Prostate gland (tissue), 2 donors: ENCODE results near the gene CELF1. TPM values are rescaled to one million over a fixed set of nuclear protein-coding genes. Genes with fewer than 3 reads are reported as not detected.
A peak's percentile ranks its signal among the peaks of the same experiment; 100 is the strongest.
"Not testable (repeated sequence)": the region's sequence is repeated elsewhere in the genome, so short reads cannot be mapped to it uniquely, and the experiment has no call there.

Source experiments
- DNase-seq: peaks from one replicate; pipeline ENCODE4 v3.0.0-alpha.2; 2019; ENCODE audit warnings: low spot score
- H3K27ac ChIP-seq, 2 donors: fragments of 200-600 bp; sonication (generic); 2 replicates each; pipeline ENCODE4 v1.5.1; 2017 to 2019
- H3K27me3 ChIP-seq: fragments of 200-600 bp; sonication (generic); replicated peaks from 2 replicates; pipeline ENCODE4 v1.5.1; 2019; ENCODE audit not compliant: insufficient read depth
- H3K36me3 ChIP-seq, 2 donors: fragments of 200-600 bp; sonication (generic); 1 replicate in 1 of 2; 2 replicates in 1 of 2; pipeline versions ENCODE4 v1.5.1 to v1.8.1; 2017 to 2019
- H3K4me1 ChIP-seq: fragments of 200-600 bp; sonication (generic); replicated peaks from 2 replicates; pipeline ENCODE4 v1.5.1; 2019
- H3K4me3 ChIP-seq, 2 donors: fragments of 200-600 bp; sonication (generic); 2 replicates each; pipeline ENCODE4 v1.5.1; 2017 to 2019
- H3K9me3 ChIP-seq: fragments of 200-600 bp; sonication (generic); 2 replicates; pipeline ENCODE4 v1.5.1; 2017
- POLR2A ChIP-seq: fragments of 450-650 bp; IDR thresholded peaks from one replicate; pipeline ENCODE4 v1.6.1; 2016; ENCODE audit warnings: antibody characterized with exemption, mild to moderate bottlenecking
- POLR2AphosphoS5 ChIP-seq: sonication (generic); formaldehyde crosslinking; IDR thresholded peaks from one replicate; pipeline ENCODE4 v1.6.1; 2017; ENCODE audit warnings: antibody characterized with exemption
- WGBS: methylation state at CpG from one replicate; pipeline ENCODE4 v1.1.5; 2018; 5-methylcytosine and 5-hydroxymethylcytosine counted together
- intact Hi-C: fragments of 100-400 bp; cut with DNase I; formaldehyde crosslinking; loops from one replicate; pipeline ENCODE4 v1.14.2; 2022
- total RNA-seq, 2 donors: library from RNA; depleted of rRNA; stranded (reverse); fragments of >200 nt; gene quantifications; one replicate each; pipeline ENCODE4 v1.1.0, GENCODE V29; 2016
- TF ChIP-seq, protein P1 (sequence below), 4 experiments: fragments of 200-600 bp in 2 of 4; fragments of 450-650 bp in 2 of 4; sonication (generic) in 2 of 4; IDR thresholded peaks; 1 replicate in 3 of 4; 2 replicates in 1 of 4; pipeline ENCODE4 v1.5.1; 2016 to 2019; ENCODE audit warnings: antibody characterized with exemption in 4 of 4, mild to moderate bottlenecking in 2 of 4, moderate library complexity in 2 of 4

CELF1 gene
- total RNA-seq, 2 donors from 2014 or later = 68.9 to 134 TPM

DNA sequence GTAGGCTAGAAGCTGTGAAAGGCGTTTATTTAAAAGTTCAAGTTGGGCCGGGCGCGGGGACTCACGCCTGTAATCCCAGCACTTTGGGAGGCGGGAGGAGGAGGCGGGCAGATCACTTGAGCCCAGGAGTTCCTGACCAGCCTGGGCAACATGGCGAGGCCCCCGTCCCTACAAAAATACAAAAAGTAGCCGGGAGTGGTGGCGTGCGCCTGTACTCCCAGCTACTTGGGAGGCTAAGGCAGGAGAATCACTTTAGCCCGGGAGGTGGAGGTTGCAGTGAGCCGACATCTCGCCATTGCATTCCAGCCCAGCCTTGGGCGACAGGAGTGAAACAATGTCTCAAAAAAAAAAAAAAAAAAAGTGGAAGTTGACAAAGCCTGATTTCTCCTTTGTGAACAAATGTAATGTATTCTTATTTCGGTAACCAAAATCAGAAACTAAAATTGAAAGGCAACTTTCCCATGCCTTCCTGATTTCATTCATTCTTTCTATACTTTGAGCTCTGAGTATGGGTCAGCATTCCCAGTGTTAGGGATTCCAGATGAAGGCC, 13.3 kb upstream of the CELF1 start:
- Histone ChIP-seq H3K4me3 (peak overlapping the region; percentile 84 to 86), H3K9me3 (no peaks in the 10 kb centered on the region), H3K4me1 (no peaks in the 10 kb centered on the region), H3K27ac (peak overlapping the region; percentile 79 to 80), H3K27me3 (no peaks in the 10 kb centered on the region), H3K36me3 (no peaks in the 10 kb centered on the region)
- WGBS = 36% methylated on average over 17 of the region's 17 CpGs
- no peak for DNase-seq
- intact Hi-C loops = no loop called here
- TF ChIP-seq, protein P1, sequence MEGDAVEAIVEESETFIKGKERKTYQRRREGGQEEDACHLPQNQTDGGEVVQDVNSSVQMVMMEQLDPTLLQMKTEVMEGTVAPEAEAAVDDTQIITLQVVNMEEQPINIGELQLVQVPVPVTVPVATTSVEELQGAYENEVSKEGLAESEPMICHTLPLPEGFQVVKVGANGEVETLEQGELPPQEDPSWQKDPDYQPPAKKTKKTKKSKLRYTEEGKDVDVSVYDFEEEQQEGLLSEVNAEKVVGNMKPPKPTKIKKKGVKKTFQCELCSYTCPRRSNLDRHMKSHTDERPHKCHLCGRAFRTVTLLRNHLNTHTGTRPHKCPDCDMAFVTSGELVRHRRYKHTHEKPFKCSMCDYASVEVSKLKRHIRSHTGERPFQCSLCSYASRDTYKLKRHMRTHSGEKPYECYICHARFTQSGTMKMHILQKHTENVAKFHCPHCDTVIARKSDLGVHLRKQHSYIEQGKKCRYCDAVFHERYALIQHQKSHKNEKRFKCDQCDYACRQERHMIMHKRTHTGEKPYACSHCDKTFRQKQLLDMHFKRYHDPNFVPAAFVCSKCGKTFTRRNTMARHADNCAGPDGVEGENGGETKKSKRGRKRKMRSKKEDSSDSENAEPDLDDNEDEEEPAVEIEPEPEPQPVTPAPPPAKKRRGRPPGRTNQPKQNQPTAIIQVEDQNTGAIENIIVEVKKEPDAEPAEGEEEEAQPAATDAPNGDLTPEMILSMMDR (IDR thresholded peaks at IDR 0.05) = no peak
- no peak for TF ChIP-seq POLR2A
- no peak for TF ChIP-seq POLR2AphosphoS5

DNA sequence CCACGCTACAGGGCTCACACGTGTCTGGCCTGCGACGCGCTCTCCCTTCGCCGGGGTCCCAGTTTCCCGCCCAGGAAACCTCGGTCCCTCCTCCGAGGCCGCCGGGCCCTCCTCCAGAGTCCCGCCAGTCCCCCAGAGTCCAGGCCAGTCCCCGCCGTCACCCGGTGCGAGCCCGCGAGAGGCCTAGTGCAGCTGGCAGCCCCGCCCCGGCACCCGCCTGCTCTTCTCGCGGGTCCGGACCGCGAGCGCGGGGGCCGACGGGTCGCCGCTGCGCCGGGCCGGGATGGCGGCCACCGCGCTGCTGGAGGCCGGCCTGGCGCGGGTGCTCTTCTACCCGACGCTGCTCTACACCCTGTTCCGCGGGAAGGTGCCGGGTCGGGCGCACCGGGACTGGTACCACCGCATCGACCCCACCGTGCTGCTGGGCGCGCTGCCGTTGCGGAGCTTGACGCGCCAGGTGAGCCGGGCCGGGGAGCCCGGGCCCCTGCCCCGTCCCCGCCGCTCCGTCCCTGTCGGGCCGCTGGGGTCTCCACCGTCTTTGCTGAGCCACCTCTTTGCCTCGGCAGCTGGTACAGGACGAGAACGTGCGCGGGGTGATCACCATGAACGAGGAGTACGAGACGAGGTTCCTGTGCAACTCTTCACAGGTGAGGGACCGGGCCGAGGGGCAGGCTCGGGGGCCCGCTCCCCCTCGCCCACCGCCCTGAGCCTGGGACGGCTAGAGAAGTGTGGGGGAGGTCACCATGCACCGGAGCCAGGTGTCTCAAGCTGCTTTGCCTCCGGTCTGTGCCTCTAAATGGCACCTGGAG, 12.6 kb upstream of the CELF1 start, which contains the start of gene PTPMT1:
PTPMT1 (plus strand) TSS at position 260 of the 809 bp plus-strand sequence; CDS start at position 284, 24 bp downstream.
- peak within 1 kb of the TSS; percentile 84 to 86 for H3K4me3 ChIP-seq
- TF ChIP-seq POLR2A (no peak), POLR2AphosphoS5 (no peak)
- TF ChIP-seq, protein P1 (IDR thresholded peaks at IDR 0.05) = no peak
- peak; percentile 33 for DNase-seq
- intact Hi-C loops = no loop called here
- no peaks in the 10 kb centered on the region for H3K9me3 ChIP-seq
- no peaks in the 10 kb centered on the region for H3K27me3 ChIP-seq
- H3K36me3 ChIP-seq = no peaks in the 10 kb centered on the region
- peak within 1 kb of the TSS; percentile 79 to 80 for H3K27ac ChIP-seq
- WGBS = 1% methylated on average over 51 of the region's 86 CpGs
- no peaks in the 10 kb centered on the region for H3K4me1 ChIP-seq

DNA sequence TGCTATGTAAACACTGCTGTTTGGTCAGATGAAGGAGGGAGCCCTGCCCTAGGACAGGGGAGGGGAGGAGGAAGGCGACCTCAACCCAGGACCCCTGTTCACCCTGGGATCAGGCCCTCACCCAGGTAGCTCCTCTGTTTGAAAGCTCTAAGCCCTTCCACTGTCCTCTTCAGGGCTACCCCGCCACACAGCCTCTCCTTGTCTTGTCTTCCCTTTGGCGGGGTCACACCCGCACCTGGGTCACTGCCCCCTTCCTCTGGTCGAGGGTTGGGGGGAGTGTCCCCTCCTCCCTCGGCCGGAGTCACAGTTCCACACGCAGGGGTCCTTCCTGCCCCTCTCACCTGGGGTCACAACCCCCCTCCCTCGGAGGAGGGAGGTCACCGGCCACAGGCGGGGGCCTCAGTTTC, 12.0 kb upstream of the CELF1 start:
- H3K9me3 ChIP-seq = no peaks in the 10 kb centered on the region
- no peak for DNase-seq
- no peak for TF ChIP-seq POLR2AphosphoS5
- TF ChIP-seq POLR2A = no peak
- TF ChIP-seq, protein P1 (IDR thresholded peaks at IDR 0.05) = no peak
- peak overlapping the region; percentile 79 to 80 for H3K27ac ChIP-seq
- no peaks in the 10 kb centered on the region for H3K36me3 ChIP-seq
- H3K27me3 ChIP-seq = no peaks in the 10 kb centered on the region
- no peaks in the 10 kb centered on the region for H3K4me1 ChIP-seq
- intact Hi-C loops = no loop called here
- 17% methylated on average over 11 of the region's 11 CpGs for WGBS
- H3K4me3 ChIP-seq = peak overlapping the region; percentile 84 to 86

GRCh38 chr11:47564366-47564765, 11.4 kb upstream of the CELF1 start:
- H3K4me1 ChIP-seq, H3K36me3 ChIP-seq, H3K4me3 ChIP-seq, DNase-seq, intact Hi-C loops, H3K9me3 ChIP-seq, H3K27me3 ChIP-seq, H3K27ac ChIP-seq: not testable (repeated sequence)
- WGBS = 91% methylated on average over 10 of the region's 10 CpGs

DNA sequence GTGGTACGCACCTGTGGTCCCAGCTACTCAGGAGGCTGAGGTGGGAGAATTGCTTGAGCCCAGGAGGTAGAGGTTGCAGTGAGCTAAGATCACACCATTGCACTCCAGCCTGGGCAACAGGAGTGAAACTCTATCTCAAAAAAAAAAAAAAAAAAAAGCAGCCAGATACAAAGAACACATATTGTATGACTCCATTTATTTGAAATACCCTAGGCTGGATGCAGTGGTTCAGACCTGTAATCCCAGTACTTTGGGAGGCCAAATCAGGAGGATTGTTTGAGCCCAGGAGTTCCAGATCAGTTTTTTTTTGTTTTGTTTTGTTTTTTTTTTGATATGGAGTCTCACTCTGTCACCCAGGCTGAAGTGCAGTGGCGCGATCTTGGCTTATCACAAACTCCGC, 9.5 kb upstream of the CELF1 start:
- intact Hi-C loops, H3K4me1 ChIP-seq, H3K27ac ChIP-seq, H3K4me3 ChIP-seq, H3K9me3 ChIP-seq, DNase-seq, H3K27me3 ChIP-seq, H3K36me3 ChIP-seq: not testable (repeated sequence)
- 92% methylated on average over 4 of the region's 4 CpGs for WGBS

DNA sequence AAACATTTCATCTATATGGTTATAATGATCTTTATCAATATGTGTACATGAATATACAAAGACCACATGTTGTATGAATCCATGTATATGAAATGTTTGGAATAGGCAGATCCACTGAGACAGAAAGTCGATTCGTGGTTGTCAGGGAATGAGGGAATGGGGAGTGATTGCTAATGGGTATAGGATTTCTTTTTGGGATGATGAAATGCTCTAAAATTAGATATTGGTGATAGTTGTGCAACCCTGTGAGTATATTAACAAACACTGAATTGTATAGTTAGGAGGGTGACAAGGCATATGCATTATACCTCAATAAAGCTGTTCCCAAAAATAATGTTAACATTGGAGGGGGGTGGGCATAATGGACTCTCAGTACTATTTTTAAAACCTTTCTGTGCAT, 7.5 kb upstream of the CELF1 start:
- 85% methylated on average over 2 of the region's 2 CpGs for WGBS
- Histone ChIP-seq H3K4me3 (no peak overlapping the region), H3K9me3 (no peaks in the 10 kb centered on the region), H3K36me3 (no peaks in the 10 kb centered on the region), H3K27ac (no peak overlapping the region), H3K4me1 (no peaks in the 10 kb centered on the region), H3K27me3 (no peaks in the 10 kb centered on the region)
- intact Hi-C loops = no loop called here
- no peak for TF ChIP-seq POLR2A
- TF ChIP-seq POLR2AphosphoS5 = no peak
- TF ChIP-seq, protein P1 (IDR thresholded peaks at IDR 0.05) = no peak
- DNase-seq = no peak
